Cortex of kidney (tissue), 1 donor: ENCODE measurements around the gene NETO1.

ENCODE experiments used
- DNase-seq: peaks from one replicate; lab custom pipeline; 2025; lab: John Stamatoyannopoulos, UW

The NETO1 gene

GRCh38 chr18:72727038-72727655 lies 140.6 kb downstream of the NETO1 start:
- DNase-seq = no peak

GRCh38 chr18:72726201-72726600 lies 141.6 kb downstream of the NETO1 start:
- no peak for DNase-seq

GRCh38 chr18:72721330-72721729 lies 146.5 kb downstream of the NETO1 start:
- no peak for DNase-seq

GRCh38 chr18:72720116-72720515 lies 147.7 kb downstream of the NETO1 start:
- DNase-seq = no peak

- no peak for DNase-seq
These were observed 163.6 kb downstream of the NETO1 start for GRCh38 chr18:72704202-72704601.

- DNase-seq = no peak
These were observed 166.7 kb downstream of the NETO1 start for GRCh38 chr18:72700961-72701710.

GRCh38 chr18:72697706-72698105 lies 170.1 kb downstream of the NETO1 start:
- DNase-seq = no peak

GRCh38 chr18:72692595-72692994 lies 175.2 kb downstream of the NETO1 start:
- no peak for DNase-seq
